ENCODE data around the gene SLC13A2.

GRCh38 chr17:28425206-28425605 is 48.2 kb upstream of the SLC13A2 start:
- TF ChIP-seq POLR2A (IDR thresholded peaks at IDR 0.05; ENCODE audit: low read length): no peak
- no peak for TF ChIP-seq GATA1 (IDR thresholded peaks at IDR 0.05; ENCODE audit: low read depth, low read length)
